Left lung (tissue), 10 donors: Measurements from ENCODE around the gene HOXB2. TPM values are rescaled to one million over a fixed set of nuclear protein-coding genes. Genes with fewer than 3 reads are reported as not detected.

Experiments used
- ATAC-seq: fragments of 200-7000 bp; cut with Tn5 transposase; one replicate; pipeline ENCODE4 v1.9.1; 2020; ENCODE audit warnings: moderate library complexity
- DNase-seq, 4 donors: peaks; one replicate each; pipeline ENCODE4 v3.0.0-alpha.2; 2013 to 2020
- H3K27ac ChIP-seq, 2 donors: fragments of 200-600 bp; sonication (generic) in 1 of 2; one replicate each; pipeline versions ENCODE4 v1.5.0 to v1.8.0; 2020 to 2021
- H3K27me3 ChIP-seq, 2 donors: fragments of 200-600 bp; sonication (generic) in 1 of 2; one replicate each; pipeline versions ENCODE4 v1.5.0 to v1.8.0; 2020 to 2021
- H3K36me3 ChIP-seq, 2 donors: fragments of 200-600 bp; sonication (generic) in 1 of 2; one replicate each; pipeline versions ENCODE4 v1.5.0 to v1.8.0; 2020 to 2021
- H3K4me1 ChIP-seq, 2 donors: fragments of 200-600 bp; one replicate each; pipeline ENCODE4 v1.8.0; 2021
- H3K4me3 ChIP-seq, 2 donors: fragments of 200-600 bp; sonication (generic) in 1 of 2; one replicate each; pipeline versions ENCODE4 v1.5.0 to v1.8.0; 2020 to 2021; ENCODE audit warnings: mild to moderate bottlenecking in 1 of 2
- H3K9me3 ChIP-seq, 2 donors: fragments of 200-600 bp; sonication (generic) in 1 of 2; one replicate each; pipeline versions ENCODE4 v1.5.0 to v1.8.0; 2020 to 2021
- intact Hi-C, 2 donors: fragments of 100-400 bp; cut with DNase I; formaldehyde crosslinking; loops; one replicate each; pipeline versions ENCODE4 v1.11.2 to v1.14.2; 2022
- polyA plus RNA-seq, 6 donors: library from polyadenylated mRNA; unstranded; fragments of 120-200 nt; gene quantifications; one replicate each; pipeline ENCODE4 v1.2.1, GENCODE V29; 2013; ENCODE audit not compliant: insufficient read length in 6 of 6
- total RNA-seq, 2 donors: library from RNA; stranded (reverse); fragmentation: NEBNext Ultra II Directional; extraction: Animal tissue kit (Norgen Biotek cat#: 25700); gene quantifications; one replicate each; pipeline ENCODE4 v1.2.1, GENCODE V29; 2021
- TF ChIP-seq, protein P1 (sequence below), 2 donors: fragments of 200-600 bp; sonication (generic) in 1 of 2; IDR thresholded peaks; one replicate each; pipeline versions ENCODE4 v1.5.0 to v1.8.0; 2021; ENCODE audit warnings: antibody characterized with exemption in 2 of 2
- donor health status: DM: no; HTN: yes; CAD: no.
- donor health status: DM: no; HTN: no; CAD: no.

HOXB2 gene
- total and polyA plus RNA-seq, 8 donors = 9.7 to 33.6 (median 24.9) TPM

DNA sequence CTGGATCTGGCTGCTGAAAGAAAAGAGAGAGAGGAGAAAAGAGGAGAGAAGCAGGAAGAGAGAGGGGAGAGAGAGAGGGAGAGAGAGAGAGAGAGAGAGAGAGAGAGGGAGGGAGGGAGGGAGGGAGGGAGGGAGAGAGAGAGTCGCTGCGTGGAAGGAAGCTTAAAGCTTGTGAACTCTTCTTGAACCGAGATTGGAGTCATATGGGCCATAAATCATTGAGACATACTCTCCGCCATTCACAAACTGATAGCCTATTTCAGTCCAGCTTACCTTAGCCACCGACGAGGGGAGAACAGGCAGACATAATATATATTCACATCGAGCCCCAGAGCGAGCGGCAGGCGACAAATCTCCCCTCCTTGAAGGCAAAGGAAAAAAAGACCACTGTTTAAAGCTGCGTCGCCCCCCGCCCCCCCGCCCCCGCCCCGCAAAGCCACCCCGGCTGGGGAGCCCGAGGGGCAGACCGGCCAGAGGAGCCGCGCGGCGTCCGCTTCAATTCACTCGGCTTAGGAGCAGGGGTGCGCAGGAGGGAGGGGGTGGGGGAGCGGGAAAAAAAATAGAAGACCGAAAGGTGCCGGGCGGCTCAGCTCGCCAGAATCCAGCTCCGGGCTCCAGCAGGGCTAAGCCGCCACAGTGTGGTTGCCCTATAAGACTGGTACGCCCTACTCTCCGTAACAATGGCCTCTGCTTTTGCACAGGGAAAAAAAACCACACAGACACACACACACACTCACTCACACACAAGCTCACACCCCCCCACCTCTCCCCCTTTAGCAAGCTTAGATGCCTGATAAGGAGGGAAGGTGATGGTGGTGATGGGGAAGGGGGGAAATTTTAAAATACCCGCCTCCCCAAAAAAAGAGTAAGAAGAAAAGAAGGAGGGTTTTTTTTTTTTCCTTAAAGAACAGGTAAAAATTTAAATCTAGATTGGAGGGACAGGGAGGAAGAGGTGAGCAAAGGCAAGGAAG, 10.6 kb upstream of the HOXB2 start:
- ATAC-seq = peak; percentile 37
- Histone ChIP-seq H3K36me3 (no peaks in the 10 kb centered on the region), H3K27me3 (peaks cover 29 to 100% of the 10 kb centered on the region in 2 donors), H3K9me3 (no peaks in the 10 kb centered on the region), H3K27ac (peak overlapping the region; percentile 41 to 82), H3K4me1 (no peaks in the 10 kb centered on the region), H3K4me3 (no peak overlapping the region)
- intact Hi-C loops = no loop called here
- DNase-seq = peak in 2 of 4 donors; percentile 79 to 88
- TF ChIP-seq, protein P1, sequence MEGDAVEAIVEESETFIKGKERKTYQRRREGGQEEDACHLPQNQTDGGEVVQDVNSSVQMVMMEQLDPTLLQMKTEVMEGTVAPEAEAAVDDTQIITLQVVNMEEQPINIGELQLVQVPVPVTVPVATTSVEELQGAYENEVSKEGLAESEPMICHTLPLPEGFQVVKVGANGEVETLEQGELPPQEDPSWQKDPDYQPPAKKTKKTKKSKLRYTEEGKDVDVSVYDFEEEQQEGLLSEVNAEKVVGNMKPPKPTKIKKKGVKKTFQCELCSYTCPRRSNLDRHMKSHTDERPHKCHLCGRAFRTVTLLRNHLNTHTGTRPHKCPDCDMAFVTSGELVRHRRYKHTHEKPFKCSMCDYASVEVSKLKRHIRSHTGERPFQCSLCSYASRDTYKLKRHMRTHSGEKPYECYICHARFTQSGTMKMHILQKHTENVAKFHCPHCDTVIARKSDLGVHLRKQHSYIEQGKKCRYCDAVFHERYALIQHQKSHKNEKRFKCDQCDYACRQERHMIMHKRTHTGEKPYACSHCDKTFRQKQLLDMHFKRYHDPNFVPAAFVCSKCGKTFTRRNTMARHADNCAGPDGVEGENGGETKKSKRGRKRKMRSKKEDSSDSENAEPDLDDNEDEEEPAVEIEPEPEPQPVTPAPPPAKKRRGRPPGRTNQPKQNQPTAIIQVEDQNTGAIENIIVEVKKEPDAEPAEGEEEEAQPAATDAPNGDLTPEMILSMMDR (IDR thresholded peaks at IDR 0.05) = no peak

DNA sequence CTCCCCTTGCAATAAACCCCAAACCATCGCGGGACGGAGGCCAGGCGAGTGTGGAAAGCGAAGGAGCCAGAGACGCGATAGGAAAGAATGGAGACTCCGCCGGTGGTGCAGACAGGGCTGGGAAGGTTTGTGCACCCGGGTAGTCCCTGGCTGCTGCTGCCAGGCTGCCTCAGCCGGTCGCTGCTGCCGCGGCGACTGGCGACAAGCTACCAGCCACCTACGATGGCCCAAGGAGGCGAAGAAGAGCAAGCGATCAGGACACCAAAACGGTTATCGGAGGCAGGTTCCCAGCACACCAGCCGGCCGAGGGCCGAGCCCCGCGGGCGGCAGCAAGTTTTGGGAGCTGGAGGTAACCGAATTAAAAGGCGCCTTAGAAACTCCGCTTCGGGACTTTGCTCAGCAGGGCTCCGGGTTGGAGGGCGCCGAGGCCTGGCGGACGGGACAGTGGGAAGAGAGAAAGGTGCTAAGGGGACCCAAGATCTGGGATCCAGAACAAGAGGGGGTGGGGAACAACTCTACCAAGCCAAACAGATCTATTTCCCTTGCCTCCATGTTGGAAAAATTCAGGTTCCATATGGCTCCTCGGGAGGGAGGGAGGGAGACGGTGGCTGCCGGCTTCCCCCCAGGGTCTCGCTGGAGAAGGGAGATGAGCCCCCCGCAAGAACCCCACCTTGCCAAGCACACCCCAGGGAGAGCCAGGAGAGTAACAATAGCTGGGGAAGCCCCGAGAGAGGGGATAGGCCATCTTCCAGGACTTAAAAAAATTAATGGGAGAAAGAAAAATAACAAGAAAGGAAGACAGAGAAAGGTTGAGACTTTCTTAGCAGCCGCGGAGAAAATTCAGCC, 9.7 kb upstream of the HOXB2 start:
- Histone ChIP-seq H3K9me3 (no peaks in the 10 kb centered on the region), H3K4me1 (no peaks in the 10 kb centered on the region), H3K27ac (peak overlapping the region; percentile 39 to 82), H3K36me3 (no peaks in the 10 kb centered on the region), H3K4me3 (peak overlapping the region in 1 of 2 donors; percentile 6), H3K27me3 (peaks cover 31 to 100% of the 10 kb centered on the region in 2 donors)
- TF ChIP-seq, protein P1 (IDR thresholded peaks at IDR 0.05) = no peak
- peak in 2 of 4 donors; percentile 17 to 23 for DNase-seq
- intact Hi-C loops = no loop called here
- no peak for ATAC-seq

DNA sequence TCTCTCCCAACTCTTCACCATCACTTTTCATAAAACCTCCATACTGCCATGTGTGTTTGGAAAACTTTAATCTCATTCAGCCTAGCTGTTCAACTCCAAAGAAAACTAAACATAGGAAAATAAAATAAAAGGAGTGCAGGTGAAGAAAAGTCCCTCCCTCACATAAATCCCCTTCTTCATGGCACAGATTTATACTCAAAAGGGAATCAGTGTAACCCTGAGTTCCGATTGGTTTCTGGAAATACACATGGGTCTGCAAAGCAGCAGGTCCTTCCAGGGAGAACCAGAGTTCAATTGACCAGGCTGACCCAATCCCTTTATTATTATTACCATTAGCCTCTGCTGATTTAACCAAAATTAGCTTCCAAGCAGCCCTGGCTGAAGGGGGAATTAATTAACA, 8.9 kb upstream of the HOXB2 start:
- Histone ChIP-seq H3K4me3 (no peak overlapping the region), H3K36me3 (no peaks in the 10 kb centered on the region), H3K4me1 (no peaks in the 10 kb centered on the region), H3K27me3 (peaks cover 31 to 100% of the 10 kb centered on the region in 2 donors), H3K27ac (peak overlapping the region in 1 of 2 donors; percentile 82), H3K9me3 (no peaks in the 10 kb centered on the region)
- ATAC-seq = no peak
- peak in 2 of 4 donors; percentile 9 to 15 for DNase-seq
- TF ChIP-seq, protein P1 (IDR thresholded peaks at IDR 0.05) = no peak
- intact Hi-C loops = no loop called here

DNA sequence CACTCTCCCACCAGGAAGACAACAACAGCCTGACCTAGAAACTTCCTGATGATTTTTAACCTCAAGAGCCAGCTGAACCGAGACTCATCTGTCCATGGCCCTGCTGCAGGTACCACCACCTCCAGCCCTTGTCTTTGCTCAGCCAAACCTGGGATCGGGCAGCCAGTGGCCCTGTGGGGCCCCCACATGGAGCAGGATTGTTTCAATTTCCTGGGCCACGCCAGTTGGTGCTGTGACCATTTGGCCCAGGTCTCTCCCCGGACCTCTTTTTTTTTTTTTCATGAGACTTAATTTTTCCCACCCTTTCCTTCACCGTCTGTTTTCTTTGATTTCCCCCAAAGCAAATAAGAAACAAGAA, 8.3 kb upstream of the HOXB2 start:
- Histone ChIP-seq H3K4me3 (no peak overlapping the region), H3K27ac (peak overlapping the region; percentile 33 to 86), H3K4me1 (no peaks in the 10 kb centered on the region), H3K9me3 (no peaks in the 10 kb centered on the region), H3K27me3 (peaks cover 31 to 100% of the 10 kb centered on the region in 2 donors), H3K36me3 (no peaks in the 10 kb centered on the region)
- TF ChIP-seq, protein P1 (IDR thresholded peaks at IDR 0.05) = no peak
- DNase-seq = peak in 2 of 4 donors; percentile 14 to 44
- ATAC-seq = no peak
- intact Hi-C loops = no loop called here
